ENCODE results near the gene SERTAD1. TPM values are rescaled to one million over a fixed set of nuclear protein-coding genes. Genes with fewer than 3 reads are reported as not detected.

The SERTAD1 gene
- total and polyA plus RNA-seq, 9 donors, result 2.3 to 15.2 (median 11.1) TPM

- intact Hi-C loops (cut with DNase I), result no loop called here
- Histone ChIP-seq H3K27me3 (no peaks in the 10 kb centered on the region), H3K36me3 (no peaks in the 10 kb centered on the region), H3K27ac (no peak overlapping the region), H3K9me3 (no peaks in the 10 kb centered on the region), H3K4me3 (no peak overlapping the region), H3K4me1 (ENCODE audit: insufficient read depth) (no peaks in the 10 kb centered on the region)
- DNase-seq, result no peak
- TF ChIP-seq CTCF (IDR thresholded peaks at IDR 0.05) (no peak), POLR2A (IDR thresholded peaks at IDR 0.05) (no peak), EP300 (IDR thresholded peaks at IDR 0.05) (no peak)
- WGBS, 3 donors, result 91 to 96% (median 94%) methylated on average over 17 of the region's 17 CpGs
Observed at GRCh38 chr19:40376286-40376862, 49.4 kb downstream of the SERTAD1 start.

DNA sequence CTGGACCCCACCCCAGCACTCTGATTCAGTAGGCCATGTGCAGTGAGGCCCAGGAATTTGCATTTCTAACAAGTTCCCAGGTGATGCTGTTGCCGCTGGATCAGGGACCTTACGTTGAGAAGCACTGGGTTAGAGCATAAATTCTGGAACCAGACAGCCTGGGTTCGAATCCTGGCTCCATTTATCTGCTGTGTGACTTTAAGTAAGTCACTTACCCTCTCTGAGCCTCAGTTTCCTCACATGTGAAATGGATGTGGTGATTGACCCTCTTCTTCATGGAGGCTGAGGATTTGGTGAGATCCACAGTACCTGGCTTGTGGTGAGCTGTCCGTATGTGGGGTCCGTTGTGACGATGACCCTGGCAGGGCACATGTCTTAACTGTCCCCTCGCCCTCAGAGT, 51.7 kb downstream of the SERTAD1 start:
- 96 to 97% (median 97%) methylated on average over 7 of the region's 7 CpGs for WGBS, 3 donors
- intact Hi-C loops (cut with DNase I), result no loop called here
- Histone ChIP-seq H3K27me3 (no peaks in the 10 kb centered on the region), H3K4me3 (no peak overlapping the region), H3K4me1 (ENCODE audit: insufficient read depth) (no peaks in the 10 kb centered on the region), H3K9me3 (no peaks in the 10 kb centered on the region), H3K36me3 (no peaks in the 10 kb centered on the region), H3K27ac (no peak overlapping the region)
- TF ChIP-seq CTCF (IDR thresholded peaks at IDR 0.05) (no peak), POLR2A (IDR thresholded peaks at IDR 0.05) (no peak), EP300 (IDR thresholded peaks at IDR 0.05) (no peak)
- DNase-seq, result no peak

- 95 to 100% (median 95%) methylated on average over 5 of the region's 5 CpGs for WGBS, 3 donors
- no peak for DNase-seq
- Histone ChIP-seq H3K27me3 (no peaks in the 10 kb centered on the region), H3K9me3 (no peaks in the 10 kb centered on the region), H3K4me3 (no peak overlapping the region), H3K27ac (no peak overlapping the region), H3K36me3 (no peaks in the 10 kb centered on the region), H3K4me1 (ENCODE audit: insufficient read depth) (no peaks in the 10 kb centered on the region)
- intact Hi-C loops (cut with DNase I), result no loop called here
- TF ChIP-seq EP300 (IDR thresholded peaks at IDR 0.05) (no peak), CTCF (IDR thresholded peaks at IDR 0.05) (no peak), POLR2A (IDR thresholded peaks at IDR 0.05) (no peak)
Observed at GRCh38 chr19:40371802-40372122, 54.0 kb downstream of the SERTAD1 start.

Small RNAs within 50 kb of the gene (small RNA-seq; reads per million reads assigned to genes)
- not detected for gene RF00017

Other genes starting within 250 kb of the SERTAD1 start
- gene MAP3K10, start 234.6 kb downstream of the SERTAD1 start, total RNA-seq, result 10 to 100 TPM in 6 of 7 donors, 1 to 10 TPM in 1; 8.3 to 26.2 (median 14.6) TPM
- gene MAP3K10, start 234.6 kb downstream of the SERTAD1 start, polyA plus RNA-seq, result 10 to 100 TPM in 1 of 2 donors, 1 to 10 TPM in 1; 1.2 to 11.3 TPM
- not detected for gene TTC9B, start 207.6 kb downstream of the SERTAD1 start, total RNA-seq
- not detected for gene TTC9B, start 207.6 kb downstream of the SERTAD1 start, polyA plus RNA-seq
- gene CCNP, start 199.3 kb downstream of the SERTAD1 start, total RNA-seq, result under 1 TPM; 0.35 to 0.83 (median 0.43) TPM
- gene CCNP, start 199.3 kb downstream of the SERTAD1 start, polyA plus RNA-seq, result under 1 TPM; 0.17 to 0.22 TPM
- gene AKT2, start 140.6 kb downstream of the SERTAD1 start, total RNA-seq, result 100 to 1,000 TPM in 5 of 7 donors, 10 to 100 TPM in 2; 78.4 to 160 (median 141) TPM
- gene AKT2, start 140.6 kb downstream of the SERTAD1 start, polyA plus RNA-seq, result 10 to 100 TPM; 81.2 to 82.0 TPM
- gene C19orf47, start 77.6 kb downstream of the SERTAD1 start, total RNA-seq, result 10 to 100 TPM in 5 of 7 donors, 1 to 10 TPM in 2; 7.7 to 15.8 (median 12.7) TPM
- 10 to 100 TPM in 1 of 2 donors, 1 to 10 TPM in 1; 3.5 to 12.2 TPM for gene C19orf47, start 77.6 kb downstream of the SERTAD1 start, polyA plus RNA-seq
- 100 to 1,000 TPM; 173 to 301 (median 220) TPM for gene PLD3, start 77.3 kb downstream of the SERTAD1 start, total RNA-seq
- gene PLD3, start 77.3 kb downstream of the SERTAD1 start, polyA plus RNA-seq, result 100 to 1,000 TPM; 120 to 200 TPM
- under 1 TPM in 4 of 7 donors, not detected in 3; 0.11 to 0.35 (median 0.13) TPM for gene HIPK4, start 35.8 kb downstream of the SERTAD1 start, total RNA-seq
- under 1 TPM in 1 of 2 donors, not detected in 1; 0.28 TPM for gene HIPK4, start 35.8 kb downstream of the SERTAD1 start, polyA plus RNA-seq
- gene PRX, start 12.6 kb downstream of the SERTAD1 start, total RNA-seq, result 1 to 10 TPM; 2.8 to 8.8 (median 6.9) TPM
- gene PRX, start 12.6 kb downstream of the SERTAD1 start, polyA plus RNA-seq, result 1 to 10 TPM; 1.7 to 8.4 TPM
- gene SERTAD3, start 18.3 kb upstream of the SERTAD1 start, total RNA-seq, result 10 to 100 TPM; 19.6 to 55.0 (median 39.2) TPM
- 10 to 100 TPM; 17.3 to 19.9 TPM for gene SERTAD3, start 18.3 kb upstream of the SERTAD1 start, polyA plus RNA-seq
- 100 to 1,000 TPM in 2 of 7 donors, 10 to 100 TPM in 5; 64.0 to 135 (median 75.5) TPM for gene BLVRB, start 39.8 kb upstream of the SERTAD1 start, total RNA-seq
- gene BLVRB, start 39.8 kb upstream of the SERTAD1 start, polyA plus RNA-seq, result 10 to 100 TPM; 16.8 to 88.5 TPM
- gene SPTBN4, start 41.0 kb upstream of the SERTAD1 start, total RNA-seq, result 10 to 100 TPM in 1 of 7 donors, 1 to 10 TPM in 6; 3.5 to 11.6 (median 7.3) TPM
- gene SPTBN4, start 41.0 kb upstream of the SERTAD1 start, polyA plus RNA-seq, result 1 to 10 TPM; 2.2 to 5.0 TPM
- 10 to 100 TPM; 23.4 to 48.7 (median 33.8) TPM for gene SHKBP1, start 150.9 kb upstream of the SERTAD1 start, total RNA-seq
- 10 to 100 TPM; 16.3 to 34.8 TPM for gene SHKBP1, start 150.9 kb upstream of the SERTAD1 start, polyA plus RNA-seq
- 100 to 1,000 TPM; 214 to 840 (median 547) TPM for gene LTBP4, start 175.4 kb upstream of the SERTAD1 start, total RNA-seq
- gene LTBP4, start 175.4 kb upstream of the SERTAD1 start, polyA plus RNA-seq, result 100 to 1,000 TPM; 152 to 488 TPM